SK-N-MC (cell line): ENCODE measurements around the gene MMP2.

ENCODE experiments used
- DNase-seq: peaks from one replicate; pipeline ENCODE4 v3.0.0-alpha.2; 2011; ENCODE audit warnings: low read depth, low spot score
- H3K27ac ChIP-seq: fragments of 200-600 bp; sonication (generic); 2 replicates; pipeline ENCODE4 v1.5.1; 2016; ENCODE audit warnings: mixed run types
- H3K36me3 ChIP-seq: fragments of 200-600 bp; sonication (generic); 2 replicates; pipeline ENCODE4 v1.6.1; 2017; ENCODE audit warnings: antibody characterized with exemption, low read length, mixed read lengths; ENCODE audit not compliant: insufficient read depth
- H3K4me3 ChIP-seq: fragments of 200-600 bp; sonication (generic); 2 replicates; pipeline ENCODE4 v1.5.1; 2016
- H3K9ac ChIP-seq: fragments of 200-600 bp; sonication (generic); 2 replicates; pipeline ENCODE4 v1.8.0; 2017; ENCODE audit warnings: mixed run types, mixed read lengths; ENCODE audit not compliant: insufficient read length
- H3K9me3 ChIP-seq: fragments of 200-600 bp; sonication (generic); 2 replicates; pipeline ENCODE4 v1.6.1; 2017; ENCODE audit warnings: low read depth, mild to moderate bottlenecking, antibody characterized with exemption, low read length, moderate library complexity, mixed read lengths
- EZH2 ChIP-seq: fragments of 200-600 bp; sonication (generic); IDR thresholded peaks from one replicate; pipeline ENCODE4 v1.6.1; 2017; ENCODE audit warnings: antibody characterized with exemption
- FOXP2 ChIP-seq: optimal IDR thresholded peaks from 2 replicates; pipeline ENCODE3; 2011; ENCODE audit warnings: mild to moderate bottlenecking, moderate library complexity; ENCODE audit not compliant: insufficient read depth; ENCODE audit errors: extremely low read length, control extremely low read depth
- POLR2AphosphoS5 ChIP-seq: IDR thresholded peaks from 2 replicates; pipeline ENCODE4 v1.6.1; 2012; ENCODE audit warnings: mild to moderate bottlenecking, low read depth, low read length, borderline replicate concordance

MMP2 gene

GRCh38 chr16:55478827-55479429 is at the start of gene MMP2:
Gene MMP2, plus strand, starts transcription at chr16:55479198. Its CDS starts 282 bp downstream, at chr16:55479480.
- H3K9me3 ChIP-seq, result no peaks in the 10 kb centered on the region
- no peak within 1 kb of the TSS for H3K9ac ChIP-seq
- H3K4me3 ChIP-seq, result peak within 1 kb of the TSS; percentile 56
- no peak for DNase-seq
- TF ChIP-seq POLR2AphosphoS5, result no peak
- no peak for TF ChIP-seq FOXP2
- no peak for TF ChIP-seq EZH2
- H3K27ac ChIP-seq, result no peak within 1 kb of the TSS
- no peaks in the 10 kb centered on the region for H3K36me3 ChIP-seq

- H3K9me3 ChIP-seq, result no peaks in the 10 kb centered on the region
- no peak overlapping the region for H3K9ac ChIP-seq
- no peak for DNase-seq
- H3K4me3 ChIP-seq, result no peak overlapping the region
- H3K27ac ChIP-seq, result no peak overlapping the region
- no peaks in the 10 kb centered on the region for H3K36me3 ChIP-seq
- TF ChIP-seq EZH2 (no peak), POLR2AphosphoS5 (no peak), FOXP2 (no peak)
Measured at GRCh38 chr16:55433030-55433429, 46.0 kb upstream of the MMP2 start.

GRCh38 chr16:55433535-55433934 is 45.5 kb upstream of the MMP2 start:
- Histone ChIP-seq H3K27ac (no peak overlapping the region), H3K36me3 (no peaks in the 10 kb centered on the region), H3K4me3 (no peak overlapping the region), H3K9me3 (no peaks in the 10 kb centered on the region), H3K9ac (no peak overlapping the region)
- TF ChIP-seq POLR2AphosphoS5, result no peak
- no peak for TF ChIP-seq FOXP2
- no peak for TF ChIP-seq EZH2
- DNase-seq, result no peak

- no peak for TF ChIP-seq EZH2
- no peak for TF ChIP-seq POLR2AphosphoS5
- TF ChIP-seq FOXP2, result no peak
- Histone ChIP-seq H3K9ac (no peak overlapping the region), H3K4me3 (no peak overlapping the region), H3K27ac (no peak overlapping the region), H3K36me3 (no peaks in the 10 kb centered on the region), H3K9me3 (no peaks in the 10 kb centered on the region)
- no peak for DNase-seq
Measured at GRCh38 chr16:55434000-55434399, 45.0 kb upstream of the MMP2 start.

GRCh38 chr16:55435387-55435786 is 43.6 kb upstream of the MMP2 start:
- no peaks in the 10 kb centered on the region for H3K9me3 ChIP-seq
- H3K9ac ChIP-seq, result no peak overlapping the region
- no peaks in the 10 kb centered on the region for H3K36me3 ChIP-seq
- DNase-seq, result no peak
- H3K4me3 ChIP-seq, result no peak overlapping the region
- TF ChIP-seq FOXP2 (no peak), EZH2 (no peak), POLR2AphosphoS5 (no peak)
- H3K27ac ChIP-seq, result no peak overlapping the region

- no peak overlapping the region for H3K4me3 ChIP-seq
- H3K27ac ChIP-seq, result no peak overlapping the region
- no peak for DNase-seq
- H3K9ac ChIP-seq, result no peak overlapping the region
- no peaks in the 10 kb centered on the region for H3K36me3 ChIP-seq
- no peaks in the 10 kb centered on the region for H3K9me3 ChIP-seq
- TF ChIP-seq FOXP2, result no peak
- no peak for TF ChIP-seq POLR2AphosphoS5
- no peak for TF ChIP-seq EZH2
Measured at GRCh38 chr16:55436587-55436986, 42.4 kb upstream of the MMP2 start.

- Histone ChIP-seq H3K27ac (no peak overlapping the region), H3K9ac (no peak overlapping the region), H3K9me3 (no peaks in the 10 kb centered on the region), H3K4me3 (no peak overlapping the region), H3K36me3 (no peaks in the 10 kb centered on the region)
- DNase-seq, result no peak
- TF ChIP-seq POLR2AphosphoS5 (no peak), EZH2 (no peak), FOXP2 (no peak)
Measured at GRCh38 chr16:55437625-55438024, 41.4 kb upstream of the MMP2 start.

GRCh38 chr16:55438281-55438680 is 40.7 kb upstream of the MMP2 start:
- H3K36me3 ChIP-seq, result no peaks in the 10 kb centered on the region
- no peak overlapping the region for H3K4me3 ChIP-seq
- DNase-seq, result no peak
- no peaks in the 10 kb centered on the region for H3K9me3 ChIP-seq
- TF ChIP-seq POLR2AphosphoS5, result no peak
- no peak overlapping the region for H3K27ac ChIP-seq
- H3K9ac ChIP-seq, result no peak overlapping the region

- no peak for TF ChIP-seq FOXP2
- TF ChIP-seq EZH2, result no peak
- no peak for TF ChIP-seq POLR2AphosphoS5
- no peaks in the 10 kb centered on the region for H3K9me3 ChIP-seq
- DNase-seq, result no peak
- no peaks in the 10 kb centered on the region for H3K36me3 ChIP-seq
- H3K27ac ChIP-seq, result no peak overlapping the region
- H3K4me3 ChIP-seq, result no peak overlapping the region
- no peak overlapping the region for H3K9ac ChIP-seq
Measured at GRCh38 chr16:55439101-55439690, 39.8 kb upstream of the MMP2 start.
